Tibial nerve (tissue), 4 donors: Measurements from ENCODE around the gene CIAO1. TPM values are rescaled to one million over a fixed set of nuclear protein-coding genes. Genes with fewer than 3 reads are reported as not detected.
"Not testable (repeated sequence)": the region's sequence is repeated elsewhere in the genome, so short reads cannot be mapped to it uniquely, and the experiment has no call there.

ENCODE experiments used
- DNase-seq, 2 donors: peaks; one replicate each; pipeline ENCODE4 v3.0.0-alpha.2; 2019; ENCODE audit warnings: low spot score in 2 of 2
- H3K27ac ChIP-seq, 4 donors: fragments of 200-600 bp; sonication (generic) in 3 of 4; one replicate each; pipeline ENCODE4 v1.5.1; 2017 to 2019; ENCODE audit warnings: mild to moderate bottlenecking in 1 of 4
- H3K27me3 ChIP-seq, 2 donors: fragments of 200-600 bp; sonication (generic) in 1 of 2; one replicate each; pipeline versions ENCODE4 v1.5.1 to v1.6.0; 2017 to 2019
- H3K36me3 ChIP-seq, 3 donors: fragments of 200-600 bp; sonication (generic); one replicate each; pipeline ENCODE4 v1.5.1; 2018 to 2019
- H3K4me1 ChIP-seq, 4 donors: fragments of 200-600 bp; sonication (generic) in 3 of 4; one replicate each; pipeline ENCODE4 v1.5.1; 2017 to 2019
- H3K4me3 ChIP-seq, 4 donors: fragments of 200-600 bp; sonication (generic) in 3 of 4; one replicate each; pipeline ENCODE4 v1.5.1; 2017 to 2019; ENCODE audit warnings: mild to moderate bottlenecking in 1 of 4, moderate library complexity in 1 of 4
- H3K9me3 ChIP-seq, 4 donors: fragments of 200-600 bp; sonication (generic) in 3 of 4; one replicate each; pipeline ENCODE4 v1.5.1; 2017 to 2019
- EP300 ChIP-seq, 2 donors: sonication (generic); formaldehyde crosslinking; IDR thresholded peaks; one replicate each; pipeline ENCODE4 v1.6.1; 2017; ENCODE audit warnings: antibody characterized with exemption in 2 of 2, mild to moderate bottlenecking in 1 of 2
- POLR2A ChIP-seq, 2 donors: fragments of 450-650 bp; IDR thresholded peaks; one replicate each; pipeline ENCODE4 v1.6.1; 2017; ENCODE audit warnings: antibody characterized with exemption in 2 of 2, mild to moderate bottlenecking in 2 of 2, moderate library complexity in 2 of 2
- WGBS, 2 donors: methylation state at CpG; one replicate each; pipeline ENCODE4 v1.1.5; 2018; 5-methylcytosine and 5-hydroxymethylcytosine counted together
- total RNA-seq, 4 donors: library from RNA; depleted of rRNA; stranded (reverse); fragments of >200 nt; gene quantifications; one replicate each; pipeline ENCODE4 v1.1.0, GENCODE V29; 2016
- TF ChIP-seq, protein P1 (sequence below), 5 experiments: fragments of 200-600 bp in 3 of 5; fragments of 450-650 bp in 2 of 5; sonication (generic) in 3 of 5; IDR thresholded peaks; one replicate each; pipeline ENCODE4 v1.5.1; 2016 to 2019; ENCODE audit warnings: antibody characterized with exemption in 5 of 5, mild to moderate bottlenecking in 3 of 5, moderate library complexity in 2 of 5

The CIAO1 gene
- total RNA-seq, 4 donors from 2014 or later, result 132 to 172 (median 151) TPM

DNA sequence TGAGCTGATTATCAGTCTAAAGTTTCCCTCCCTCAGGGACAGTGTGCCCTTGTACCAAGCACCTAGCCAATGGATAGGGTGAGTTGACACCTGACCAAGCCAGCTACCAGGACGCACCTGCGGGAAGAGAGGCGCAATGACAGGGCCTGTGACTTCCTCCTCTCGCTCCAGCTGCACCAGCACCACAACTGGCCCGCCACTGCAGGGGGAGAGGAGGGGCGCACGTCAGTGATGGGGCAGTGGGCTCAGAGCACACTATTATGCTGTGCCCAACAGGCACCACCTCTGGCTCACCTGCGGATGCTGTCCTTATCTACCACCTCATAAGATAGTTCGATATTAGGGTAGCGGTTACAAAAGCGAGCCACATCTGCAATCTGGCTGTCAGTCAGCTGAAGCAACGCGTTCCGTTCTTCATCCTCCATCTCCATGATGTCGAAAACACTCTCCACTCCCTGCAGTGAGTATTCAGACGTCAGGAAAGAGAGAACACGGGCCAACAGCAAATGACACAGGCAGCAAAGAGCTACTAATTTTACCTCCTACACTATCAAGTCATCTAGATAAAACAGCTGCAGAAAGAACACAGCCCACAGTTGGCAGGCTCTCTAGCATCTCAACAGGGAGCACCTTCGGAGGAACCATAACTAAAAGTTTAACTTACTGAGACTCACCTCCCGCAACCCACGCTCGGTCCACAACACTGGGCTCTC is 10.9 kb downstream of the CIAO1 start:
- Histone ChIP-seq H3K36me3 (peaks cover 6 to 98% (median 39%) of the 10 kb centered on the region in 3 donors), H3K27ac (no peak overlapping the region), H3K9me3 (no peaks in the 10 kb centered on the region), H3K4me1 (no peaks in the 10 kb centered on the region), H3K4me3 (no peak overlapping the region), H3K27me3 (no peaks in the 10 kb centered on the region)
- TF ChIP-seq, protein P1, sequence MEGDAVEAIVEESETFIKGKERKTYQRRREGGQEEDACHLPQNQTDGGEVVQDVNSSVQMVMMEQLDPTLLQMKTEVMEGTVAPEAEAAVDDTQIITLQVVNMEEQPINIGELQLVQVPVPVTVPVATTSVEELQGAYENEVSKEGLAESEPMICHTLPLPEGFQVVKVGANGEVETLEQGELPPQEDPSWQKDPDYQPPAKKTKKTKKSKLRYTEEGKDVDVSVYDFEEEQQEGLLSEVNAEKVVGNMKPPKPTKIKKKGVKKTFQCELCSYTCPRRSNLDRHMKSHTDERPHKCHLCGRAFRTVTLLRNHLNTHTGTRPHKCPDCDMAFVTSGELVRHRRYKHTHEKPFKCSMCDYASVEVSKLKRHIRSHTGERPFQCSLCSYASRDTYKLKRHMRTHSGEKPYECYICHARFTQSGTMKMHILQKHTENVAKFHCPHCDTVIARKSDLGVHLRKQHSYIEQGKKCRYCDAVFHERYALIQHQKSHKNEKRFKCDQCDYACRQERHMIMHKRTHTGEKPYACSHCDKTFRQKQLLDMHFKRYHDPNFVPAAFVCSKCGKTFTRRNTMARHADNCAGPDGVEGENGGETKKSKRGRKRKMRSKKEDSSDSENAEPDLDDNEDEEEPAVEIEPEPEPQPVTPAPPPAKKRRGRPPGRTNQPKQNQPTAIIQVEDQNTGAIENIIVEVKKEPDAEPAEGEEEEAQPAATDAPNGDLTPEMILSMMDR (IDR thresholded peaks at IDR 0.05), result no peak
- TF ChIP-seq EP300 (IDR thresholded peaks at IDR 0.05), result no peak
- TF ChIP-seq POLR2A (IDR thresholded peaks at IDR 0.05), result no peak
- no peak for DNase-seq
- 93 to 94% methylated on average over 19 to 21 of the region's 21 CpGs for WGBS, 2 donors

DNA sequence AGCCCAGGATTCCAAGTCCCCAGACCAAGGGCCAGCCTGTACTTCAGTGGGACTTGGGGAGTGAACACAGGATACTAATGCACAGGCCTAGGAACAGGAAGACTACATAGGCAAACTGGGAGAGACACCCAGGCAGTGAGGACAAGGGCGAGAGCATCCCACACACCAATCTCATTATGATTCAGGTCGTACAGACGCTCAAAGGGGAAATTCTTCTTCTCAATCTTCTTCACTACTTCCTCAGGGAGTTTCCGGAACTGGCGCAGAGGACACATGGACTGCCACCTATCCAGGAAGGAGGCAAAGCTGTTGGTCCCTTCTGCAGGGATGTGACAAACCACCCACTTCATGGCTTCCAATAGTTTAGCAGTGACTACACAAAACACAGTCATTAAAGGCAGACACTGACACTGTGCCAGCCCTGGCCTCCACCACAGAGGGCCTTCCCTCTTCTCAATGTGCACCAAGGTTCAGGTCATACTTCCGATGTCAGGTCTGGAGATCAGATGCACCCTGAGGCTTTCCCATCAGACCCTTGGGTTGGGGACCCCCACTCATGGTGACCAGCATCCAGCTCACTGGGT is 21.3 kb downstream of the CIAO1 start:
- Histone ChIP-seq H3K36me3 (peaks cover 22 to 100% (median 94%) of the 10 kb centered on the region in 3 donors), H3K27ac (no peak overlapping the region), H3K4me1 (no peaks in the 10 kb centered on the region), H3K9me3 (no peaks in the 10 kb centered on the region), H3K27me3 (no peaks in the 10 kb centered on the region), H3K4me3 (no peak overlapping the region)
- WGBS, 2 donors, result 79% methylated on average over 6 of the region's 6 CpGs
- TF ChIP-seq, protein P1 (IDR thresholded peaks at IDR 0.05), result no peak
- TF ChIP-seq EP300 (IDR thresholded peaks at IDR 0.05) (no peak), POLR2A (IDR thresholded peaks at IDR 0.05) (no peak)
- DNase-seq, result no peak

DNA sequence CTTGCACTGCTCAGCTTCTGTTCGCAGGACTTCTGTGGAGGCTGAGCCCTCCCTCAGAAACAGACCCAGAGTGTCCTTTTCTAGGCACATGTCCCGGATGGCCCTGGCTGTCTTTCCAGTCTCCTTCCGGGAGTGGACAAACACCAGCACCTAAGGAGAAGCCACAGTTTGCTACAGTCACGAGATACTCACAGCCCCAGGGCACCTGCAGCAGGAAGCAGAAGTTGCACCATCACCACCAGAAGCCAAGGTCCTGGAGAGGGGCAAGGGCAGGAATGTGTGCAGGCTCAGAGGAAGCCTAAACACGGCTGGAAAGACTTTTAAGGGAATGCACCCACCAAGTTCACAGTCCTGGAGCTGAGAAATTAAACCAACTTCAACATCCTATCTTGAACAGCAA is 25.7 kb downstream of the CIAO1 start:
- H3K27me3 ChIP-seq, result no peaks in the 10 kb centered on the region
- H3K9me3 ChIP-seq, result no peaks in the 10 kb centered on the region
- no peaks in the 10 kb centered on the region for H3K4me1 ChIP-seq
- TF ChIP-seq EP300 (IDR thresholded peaks at IDR 0.05) (no peak), POLR2A (IDR thresholded peaks at IDR 0.05) (no peak)
- TF ChIP-seq, protein P1 (IDR thresholded peaks at IDR 0.05), result no peak
- H3K27ac ChIP-seq, result no peak overlapping the region
- DNase-seq, result no peak
- WGBS, 2 donors, result 89 to 90% methylated on average over 5 of the region's 5 CpGs
- peaks cover 3 to 100% (median 91%) of the 10 kb centered on the region in 3 donors for H3K36me3 ChIP-seq
- no peak overlapping the region for H3K4me3 ChIP-seq

DNA sequence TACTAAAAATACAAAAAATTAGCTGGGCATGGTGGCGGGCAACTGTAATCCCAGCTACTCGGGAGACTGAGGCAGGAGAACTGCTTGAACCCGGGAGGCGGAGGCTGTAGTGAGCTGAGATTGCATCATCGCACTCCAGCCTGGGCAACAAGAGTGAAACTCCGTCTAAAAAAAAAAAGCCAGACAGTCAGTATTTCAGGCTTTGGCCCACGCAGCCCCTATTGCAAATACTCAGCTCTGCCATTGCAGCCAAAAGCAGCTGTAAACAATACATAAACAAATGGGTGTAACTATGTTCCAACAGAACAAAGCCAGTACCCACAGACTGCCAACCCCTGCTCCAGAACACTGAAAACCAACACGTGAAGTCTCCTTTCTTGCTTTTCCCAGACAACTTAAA is 28.2 kb downstream of the CIAO1 start:
- H3K27me3 ChIP-seq, H3K4me3 ChIP-seq, H3K4me1 ChIP-seq, DNase-seq, H3K27ac ChIP-seq, H3K9me3 ChIP-seq: not testable (repeated sequence)
- H3K36me3 ChIP-seq, result peaks cover 5 to 100% (median 90%) of the 10 kb centered on the region in 3 donors
- WGBS, 2 donors, result 87 to 91% methylated on average over 8 of the region's 8 CpGs

DNA sequence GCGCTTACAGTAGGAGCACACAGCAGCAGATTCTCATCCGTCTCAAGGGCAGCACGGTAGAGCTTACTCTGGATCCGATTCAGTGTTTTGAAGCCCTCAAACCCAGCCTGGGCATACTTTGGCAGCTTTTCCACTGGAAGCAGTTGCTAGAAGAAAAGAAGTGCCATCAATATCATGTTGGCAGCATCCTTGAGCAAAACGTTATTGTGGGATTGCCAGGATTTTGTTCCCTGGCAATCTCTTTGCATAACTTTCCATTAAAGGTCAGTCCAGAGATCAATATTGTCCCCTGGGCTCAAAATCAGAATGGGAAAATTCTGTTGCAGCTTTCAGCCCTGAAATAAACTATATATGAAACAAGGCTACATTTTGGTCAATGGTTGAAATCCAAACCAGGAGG is 30.9 kb downstream of the CIAO1 start:
- no peak overlapping the region for H3K4me3 ChIP-seq
- no peak for DNase-seq
- TF ChIP-seq POLR2A (IDR thresholded peaks at IDR 0.05) (no peak), EP300 (IDR thresholded peaks at IDR 0.05) (no peak)
- 85 to 88% methylated on average over 5 of the region's 5 CpGs for WGBS, 2 donors
- H3K27ac ChIP-seq, result no peak overlapping the region
- H3K36me3 ChIP-seq, result peaks cover 2 to 100% (median 69%) of the 10 kb centered on the region in 3 donors
- H3K27me3 ChIP-seq, result no peaks in the 10 kb centered on the region
- peaks cover 0 to 10% (median 0%) of the 10 kb centered on the region in 4 donors for H3K4me1 ChIP-seq
- H3K9me3 ChIP-seq, result no peaks in the 10 kb centered on the region

DNA sequence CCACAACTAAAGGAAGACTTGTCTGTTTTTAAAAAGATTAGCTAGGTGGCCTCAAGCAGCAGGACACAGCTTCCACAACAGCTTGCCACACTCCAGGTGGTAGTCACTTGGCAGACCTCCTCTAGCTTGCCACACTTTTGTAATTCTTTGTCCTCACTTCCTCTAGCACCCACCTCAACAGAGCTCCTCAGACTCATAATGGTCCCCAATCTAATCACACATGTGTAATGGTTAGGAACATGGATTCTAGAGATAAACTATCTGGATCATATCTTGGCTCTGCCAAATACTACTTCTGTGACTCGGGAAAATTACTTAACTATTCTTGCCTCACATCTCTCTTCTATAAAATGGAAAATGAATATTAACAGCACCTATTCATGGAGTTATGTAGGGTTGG is 35.8 kb downstream of the CIAO1 start:
- DNase-seq, result no peak
- no peaks in the 10 kb centered on the region for H3K9me3 ChIP-seq
- H3K27ac ChIP-seq, result no peak overlapping the region
- no peaks in the 10 kb centered on the region for H3K27me3 ChIP-seq
- H3K36me3 ChIP-seq, result peaks cover 2 to 73% (median 40%) of the 10 kb centered on the region in 3 donors
- H3K4me1 ChIP-seq, result peaks cover 0 to 51% (median 15%) of the 10 kb centered on the region in 4 donors
- no peak overlapping the region for H3K4me3 ChIP-seq
- TF ChIP-seq, protein P1 (IDR thresholded peaks at IDR 0.05), result no peak
- TF ChIP-seq POLR2A (IDR thresholded peaks at IDR 0.05), result no peak
- TF ChIP-seq EP300 (IDR thresholded peaks at IDR 0.05), result no peak
- WGBS, 2 donors, result 74 to 78% methylated on average over 1 of the region's 1 CpG
